GM12892 (cell line): Measurements from ENCODE around the gene CTBP2.

ENCODE experiments used
- DNase-seq: peaks from one replicate; pipeline ENCODE4 v3.0.0; 2011; ENCODE audit not compliant: insufficient read length
- FAIRE-seq: peaks from 2 replicates; lab custom pipeline; 2011; peaks lifted over from hg19 to GRCh38; lab: Jason Lieb, UNC
- POLR2A ChIP-seq: IDR thresholded peaks from 2 replicates; pipeline ENCODE4 v1.6.1; 2011; ENCODE audit warnings: low read depth, low read length, control low read depth
- POLR2AphosphoS5 ChIP-seq: IDR thresholded peaks from 2 replicates; pipeline ENCODE4 v1.6.1; 2011; ENCODE audit warnings: low read depth, low read length, control low read depth
- TAF1 ChIP-seq: IDR thresholded peaks from 2 replicates; pipeline ENCODE4 v1.6.1; 2011; ENCODE audit warnings: low read depth, mild to moderate bottlenecking, control low read depth, low read length, borderline replicate concordance

CTBP2 gene

GRCh38 chr10:125114761-125115391 is 45.5 kb downstream of the CTBP2 start:
- DNase-seq: no peak
- TF ChIP-seq POLR2AphosphoS5 (no peak), TAF1 (no peak), POLR2A (no peak)
- no peak for FAIRE-seq

GRCh38 chr10:125113691-125114371 is 46.5 kb downstream of the CTBP2 start:
- no peak for FAIRE-seq
- TF ChIP-seq POLR2A: no peak
- no peak for TF ChIP-seq TAF1
- no peak for TF ChIP-seq POLR2AphosphoS5
- no peak for DNase-seq

GRCh38 chr10:125112697-125113494 is 47.5 kb downstream of the CTBP2 start:
- no peak for TF ChIP-seq POLR2A
- TF ChIP-seq POLR2AphosphoS5: no peak
- no peak for TF ChIP-seq TAF1
- DNase-seq: no peak
- FAIRE-seq: no peak

GRCh38 chr10:125111118-125111727 is 49.1 kb downstream of the CTBP2 start:
- no peak for DNase-seq
- no peak for FAIRE-seq
- TF ChIP-seq POLR2A (no peak), POLR2AphosphoS5 (no peak), TAF1 (no peak)

- DNase-seq: no peak
- TF ChIP-seq TAF1 (no peak), POLR2AphosphoS5 (no peak), POLR2A (no peak)
- no peak for FAIRE-seq
Measured at GRCh38 chr10:125107965-125108580, 52.3 kb downstream of the CTBP2 start.

- DNase-seq: no peak
- TF ChIP-seq TAF1 (no peak), POLR2AphosphoS5 (no peak), POLR2A (no peak)
- FAIRE-seq: no peak
Measured at GRCh38 chr10:125107166-125107949, 53.0 kb downstream of the CTBP2 start.

- DNase-seq (no peak), FAIRE-seq (no peak)
- TF ChIP-seq TAF1 (no peak), POLR2A (no peak)
Measured at GRCh38 chr10:125106586-125106985, 53.8 kb downstream of the CTBP2 start.

- no peak for DNase-seq
- no peak for TF ChIP-seq POLR2AphosphoS5
- no peak for TF ChIP-seq POLR2A
- no peak for TF ChIP-seq TAF1
- FAIRE-seq: no peak
Measured at GRCh38 chr10:125105706-125106255, 54.6 kb downstream of the CTBP2 start.

GRCh38 chr10:125105155-125105554 is 55.2 kb downstream of the CTBP2 start:
- TF ChIP-seq POLR2A: no peak
- TF ChIP-seq POLR2AphosphoS5: no peak
- no peak for TF ChIP-seq TAF1
- FAIRE-seq (no peak), DNase-seq (no peak)

- no peak for FAIRE-seq
- no peak for DNase-seq
Measured at GRCh38 chr10:125104559-125104958, 55.8 kb downstream of the CTBP2 start.

More at GRCh38 chr10:125104559-125104958, 55.8 kb downstream of the CTBP2 start:
- TF ChIP-seq POLR2AphosphoS5: no peak
